Measurements from ENCODE around the gene SUGP1.

GRCh38 chr19:19362075-19362474, 41.8 kb upstream of the SUGP1 start:
- TF ChIP-seq CTCF (IDR thresholded peaks at IDR 0.05; ENCODE audit: poor library complexity) (no peak), EZH2 (IDR thresholded peaks at IDR 0.05; ENCODE audit: borderline replicate concordance) (no peak), EZH2phosphoT487 (IDR thresholded peaks at IDR 0.05; ENCODE audit: low read depth, severe bottlenecking, unreplicated experiment) (no peak)
